Measurements from ENCODE around the gene NHLRC2.
"Not testable (repeated sequence)": the region's sequence is repeated elsewhere in the genome, so short reads cannot be mapped to it uniquely, and the experiment has no call there.

Gene NHLRC2

GRCh38 chr10:113937258-113937657, 82.8 kb downstream of the NHLRC2 start:
- no peak overlapping the region for H3K4me3 ChIP-seq (ENCODE audit: low read depth, low read length)
- TF ChIP-seq CTCF (IDR thresholded peaks at IDR 0.05; ENCODE audit: insufficient read depth, low read length, missing control alignments), result no peak
- CTCF ChIA-PET, result no interaction called here
- POLR2A ChIA-PET, result no interaction called here
- no peak for DNase-seq (ENCODE audit: low read depth, low spot score)

GRCh38 chr10:113937756-113938155, 83.3 kb downstream of the NHLRC2 start:
- POLR2A ChIA-PET, result no interaction called here
- no peak for DNase-seq (ENCODE audit: low read depth, low spot score)
- no peak overlapping the region for H3K4me3 ChIP-seq (ENCODE audit: low read depth, low read length)
- CTCF ChIA-PET, result no interaction called here
- no peak for TF ChIP-seq CTCF (IDR thresholded peaks at IDR 0.05; ENCODE audit: insufficient read depth, low read length, missing control alignments)

- no peak for TF ChIP-seq CTCF (IDR thresholded peaks at IDR 0.05; ENCODE audit: insufficient read depth, low read length, missing control alignments)
- POLR2A ChIA-PET, result no interaction called here
- CTCF ChIA-PET, result no interaction called here
- DNase-seq (ENCODE audit: low read depth, low spot score), result no peak
- no peak overlapping the region for H3K4me3 ChIP-seq (ENCODE audit: low read depth, low read length)
These were observed 84.9 kb downstream of the NHLRC2 start for GRCh38 chr10:113939212-113939860.

- no peak overlapping the region for H3K4me3 ChIP-seq (ENCODE audit: low read depth, low read length)
- no peak for TF ChIP-seq CTCF (IDR thresholded peaks at IDR 0.05; ENCODE audit: insufficient read depth, low read length, missing control alignments)
- DNase-seq (ENCODE audit: low read depth, low spot score), result no peak
- ChIA-PET CTCF (interaction anchor here (0.8 kb wide), 1 partner anchor 16 kb away, joined by 3 read pairs; no protein-coding TSS in a partner anchor), POLR2A (no interaction called here)
These were observed 86.7 kb downstream of the NHLRC2 start for GRCh38 chr10:113941140-113941539.

- POLR2A ChIA-PET; DNase-seq (ENCODE audit: low read depth, low spot score); CTCF ChIA-PET; H3K4me3 ChIP-seq (ENCODE audit: low read depth, low read length): not testable (repeated sequence)
These were observed 88.7 kb downstream of the NHLRC2 start for GRCh38 chr10:113943196-113943595.

- ChIA-PET POLR2A (interaction anchor here (1.6 kb wide), 1 partner anchor 14 kb away, joined by 3 read pairs; no protein-coding TSS in a partner anchor), CTCF (interaction anchor here (0.5 to 1.0 kb wide), 2 partner anchors 27 to 234 kb away, joined by 3 read pairs; no protein-coding TSS in a partner anchor)
- no peak for TF ChIP-seq CTCF (IDR thresholded peaks at IDR 0.05; ENCODE audit: insufficient read depth, low read length, missing control alignments)
- H3K4me3 ChIP-seq (ENCODE audit: low read depth, low read length), result no peak overlapping the region
- peak; percentile 21 for DNase-seq (ENCODE audit: low read depth, low spot score)
These were observed 90.7 kb downstream of the NHLRC2 start for GRCh38 chr10:113945075-113945686.

Data from AG04449 (cell line).